GM23248 (cell line): ENCODE measurements around the gene NFIX. TPM values are rescaled to one million over a fixed set of nuclear protein-coding genes. Genes with fewer than 3 reads are reported as not detected.

Experiments
- DNase-seq: peaks from one replicate; pipeline ENCODE4 v3.0.0-alpha.2; 2015
- H2AFZ ChIP-seq: fragments of 200-600 bp; sonication (generic); 2 replicates; pipeline ENCODE4 v1.6.1; 2016; ENCODE audit warnings: antibody characterized with exemption
- H3F3A ChIP-seq: fragments of 200-600 bp; sonication (generic); 2 replicates; pipeline ENCODE4 v1.6.1; 2016; ENCODE audit warnings: mild to moderate bottlenecking, antibody characterized with exemption, mixed run types; ENCODE audit not compliant: insufficient read depth
- H3K27ac ChIP-seq: fragments of 200-600 bp; sonication (generic); 2 replicates; pipeline ENCODE4 v1.5.1; 2016; ENCODE audit warnings: mild to moderate bottlenecking
- H3K27me3 ChIP-seq: fragments of 200-600 bp; sonication (generic); replicated peaks from 2 replicates; pipeline ENCODE4 v1.6.1; 2016; ENCODE audit warnings: mild to moderate bottlenecking; ENCODE audit not compliant: insufficient read depth
- H3K36me3 ChIP-seq: fragments of 200-600 bp; sonication (generic); 2 replicates; pipeline ENCODE4 v1.6.1; 2016; ENCODE audit warnings: low read depth, mild to moderate bottlenecking
- H3K4me1 ChIP-seq: fragments of 200-600 bp; sonication (generic); 2 replicates; pipeline ENCODE4 v1.6.1; 2016; ENCODE audit warnings: mild to moderate bottlenecking; ENCODE audit not compliant: insufficient read depth
- H3K4me2 ChIP-seq: fragments of 200-600 bp; sonication (generic); one replicate; pipeline ENCODE4 v1.6.1; 2016; ENCODE audit warnings: mild to moderate bottlenecking; ENCODE audit not compliant: unreplicated experiment
- H3K4me3 ChIP-seq: fragments of 200-600 bp; sonication (generic); 2 replicates; pipeline ENCODE4 v1.5.1; 2016; ENCODE audit warnings: mild to moderate bottlenecking
- H3K79me2 ChIP-seq: fragments of 200-600 bp; sonication (generic); 2 replicates; pipeline ENCODE4 v1.6.1; 2016; ENCODE audit warnings: mild to moderate bottlenecking; ENCODE audit not compliant: insufficient read depth
- H3K9ac ChIP-seq: fragments of 200-600 bp; sonication (generic); 2 replicates; pipeline ENCODE4 v1.6.1; 2016; ENCODE audit warnings: mild to moderate bottlenecking
- H3K9me2 ChIP-seq: fragments of 200-600 bp; sonication (generic); 2 replicates; pipeline ENCODE4 v1.6.1; 2016; ENCODE audit warnings: mixed run types, mild to moderate bottlenecking, moderate library complexity; ENCODE audit not compliant: insufficient read depth
- H3K9me3 ChIP-seq: fragments of 200-600 bp; sonication (generic); one replicate; pipeline ENCODE4 v1.6.1; 2017; ENCODE audit warnings: low read depth
- H4K20me1 ChIP-seq: fragments of 200-600 bp; sonication (generic); 2 replicates; pipeline ENCODE4 v1.6.0; 2016; ENCODE audit not compliant: insufficient read depth
- EZH2 ChIP-seq: fragments of 200-600 bp; sonication (generic); IDR thresholded peaks from 2 replicates; pipeline ENCODE4 v1.6.1; 2018; ENCODE audit warnings: antibody characterized with exemption, mild to moderate bottlenecking; ENCODE audit not compliant: insufficient read depth, poor library complexity, severe bottlenecking
- EZH2phosphoT487 ChIP-seq: fragments of 200-600 bp; sonication (generic); IDR thresholded peaks from 2 replicates; pipeline ENCODE4 v1.6.1; 2018; ENCODE audit warnings: antibody characterized with exemption, moderate library complexity, mild to moderate bottlenecking, low read depth; ENCODE audit not compliant: insufficient read depth
- WGBS, 2 experiments: methylation state at CpG; one replicate each; pipeline ENCODE4 v1.1.6; 2015 to 2017; ENCODE audit warnings: low lambda C conversion rate in 2 of 2, low coverage in 1 of 2; ENCODE audit errors: missing lambda C conversion rate in 2 of 2; 5-methylcytosine and 5-hydroxymethylcytosine counted together
- in situ Hi-C: fragments of 300-500 bp; cut with MboI; formaldehyde crosslinking; loops from 2 replicates; pipeline ENCODE4 v1.15.0; 2020
- polyA plus RNA-seq: library from polyadenylated mRNA; unstranded; fragments of >200 nt; fragmentation: Nextera tagmentation; extraction: Ambion mirVana; gene quantifications from 2 replicates; pipeline ENCODE4 v1.2.1, GENCODE V29; 2016
- total RNA-seq: library from RNA; depleted of rRNA; stranded (reverse); fragments of >200 nt; shearing (Covaris generic); gene quantifications from 2 replicates; pipeline ENCODE4 v1.2.3, GENCODE V29; 2014

Gene NFIX
- total and polyA plus RNA-seq, 2 experiments from 2014 or later = 60.8 to 71.0 TPM

GRCh38 chr19:13001502-13002165, 6.4 kb downstream of the NFIX start:
- H3K79me2 ChIP-seq = peaks cover 100% of the 10 kb centered on the region

GRCh38 chr19:13002166-13002898, 7.1 kb downstream of the NFIX start:
- no peaks in the 10 kb centered on the region for H4K20me1 ChIP-seq
- no peaks in the 10 kb centered on the region for H3K27me3 ChIP-seq
- peaks cover 100% of the 10 kb centered on the region for H3K79me2 ChIP-seq
- DNase-seq = peak; percentile 82
- peak overlapping the region; percentile 21; the same call in 1 of the 2 replicates for H2AFZ ChIP-seq
- no peaks in the 10 kb centered on the region for H3K9me3 ChIP-seq
- 0 out of 2 replicates have a peak, but pooled peaks cover 4% of the 10 kb centered on the region for H3K36me3 ChIP-seq
- H3K4me2 ChIP-seq = peak overlapping the region; percentile 86
- H3F3A ChIP-seq = no peaks in the 10 kb centered on the region; the same call in 1 of the 2 replicates
- no peaks in the 10 kb centered on the region for H3K9me2 ChIP-seq
- in situ Hi-C loops = no loop called here
- H3K4me1 ChIP-seq = peaks cover 46% of the 10 kb centered on the region
- peak overlapping the region; percentile 84 for H3K27ac ChIP-seq
- H3K9ac ChIP-seq = peak overlapping the region; percentile 80
- 8 to 11% methylated on average over 7 to 17 of the region's 29 CpGs for WGBS, 2 experiments
- peak overlapping the region; percentile 59 for H3K4me3 ChIP-seq
- no peak for TF ChIP-seq EZH2
- TF ChIP-seq EZH2phosphoT487 = no peak

More at GRCh38 chr19:13001502-13002165, 6.4 kb downstream of the NFIX start:
- H3K36me3 ChIP-seq = 0 out of 2 replicates have a peak, but pooled peaks cover 4% of the 10 kb centered on the region
- WGBS, 2 experiments = 5 to 11% methylated on average over 32 to 39 of the region's 41 CpGs
- TF ChIP-seq EZH2phosphoT487 = no peak
- TF ChIP-seq EZH2 = no peak
- H4K20me1 ChIP-seq = no peaks in the 10 kb centered on the region
- H3K9me2 ChIP-seq = no peaks in the 10 kb centered on the region
- H3K4me2 ChIP-seq = peak overlapping the region; percentile 86
- DNase-seq = peak; percentile 75
- peaks cover 40% of the 10 kb centered on the region for H3K4me1 ChIP-seq
- peak overlapping the region; percentile 21; the same call in 1 of the 2 replicates for H2AFZ ChIP-seq
- no peaks in the 10 kb centered on the region for H3K9me3 ChIP-seq
- peak overlapping the region; percentile 59 for H3K4me3 ChIP-seq
- H3K27me3 ChIP-seq = no peaks in the 10 kb centered on the region
- H3F3A ChIP-seq = no peaks in the 10 kb centered on the region; the same call in 1 of the 2 replicates
- peak overlapping the region; percentile 84 for H3K27ac ChIP-seq
- H3K9ac ChIP-seq = peak overlapping the region; percentile 80
- in situ Hi-C loops = no loop called here

GRCh38 chr19:13003081-13003480, 7.8 kb downstream of the NFIX start:
- Histone ChIP-seq H3K9ac (peak overlapping the region; percentile 80), H3K4me3 (peak overlapping the region; percentile 59), H3K36me3 (0 out of 2 replicates have a peak, but pooled peaks cover 4% of the 10 kb centered on the region), H2AFZ (no peak overlapping the region), H3K4me2 (peak overlapping the region; percentile 86), H3K4me1 (peaks cover 42% of the 10 kb centered on the region), H3K9me2 (no peaks in the 10 kb centered on the region), H4K20me1 (no peaks in the 10 kb centered on the region), H3K27ac (peak overlapping the region; percentile 84), H3K9me3 (no peaks in the 10 kb centered on the region), H3K79me2 (peaks cover 100% of the 10 kb centered on the region), H3K27me3 (no peaks in the 10 kb centered on the region), H3F3A (no peaks in the 10 kb centered on the region; the same call in 1 of the 2 replicates)
- 31 to 32% methylated on average over 15 of the region's 15 CpGs for WGBS, 2 experiments
- no peak for DNase-seq
- in situ Hi-C loops = no loop called here
- no peak for TF ChIP-seq EZH2
- TF ChIP-seq EZH2phosphoT487 = no peak

GRCh38 chr19:13004273-13004672, 9.0 kb downstream of the NFIX start:
- TF ChIP-seq EZH2 = no peak
- TF ChIP-seq EZH2phosphoT487 = no peak
- Histone ChIP-seq H3K36me3 (no peaks in the 10 kb centered on the region), H3F3A (no peaks in the 10 kb centered on the region; the same call in 1 of the 2 replicates), H3K27ac (no peak overlapping the region), H4K20me1 (no peaks in the 10 kb centered on the region), H3K27me3 (no peaks in the 10 kb centered on the region), H3K9ac (no peak overlapping the region), H3K4me2 (no peak overlapping the region), H3K79me2 (peaks cover 100% of the 10 kb centered on the region), H3K9me2 (no peaks in the 10 kb centered on the region), H2AFZ (no peak overlapping the region), H3K4me3 (no peak overlapping the region), H3K4me1 (peaks cover 35% of the 10 kb centered on the region), H3K9me3 (no peaks in the 10 kb centered on the region)
- in situ Hi-C loops = no loop called here
- 63 to 69% methylated on average over 7 of the region's 7 CpGs for WGBS, 2 experiments
- DNase-seq = no peak
